GM23338 (cell line): Measurements from ENCODE around the gene TPP2. TPM values are rescaled to one million over a fixed set of nuclear protein-coding genes. Genes with fewer than 3 reads are reported as not detected.

ENCODE experiments used
- ATAC-seq: fragments of 200-7000 bp; cut with Tn5 transposase; 3 replicates; pipeline ENCODE4 v1.9.1; 2020
- DNase-seq: peaks from one replicate; pipeline ENCODE4 v3.0.0-alpha.2; 2015; ENCODE audit warnings: low spot score
- H2AFZ ChIP-seq: fragments of 200-600 bp; sonication (generic); 2 replicates; pipeline ENCODE4 v1.8.0; 2016; ENCODE audit warnings: antibody characterized with exemption, mild to moderate bottlenecking, moderate library complexity
- H3F3A ChIP-seq: fragments of 200-600 bp; sonication (generic); replicated peaks from 2 replicates; pipeline ENCODE4 v1.8.0; 2017; ENCODE audit warnings: antibody characterized with exemption, mixed run types, low read depth
- H3K27ac ChIP-seq: fragments of 200-600 bp; sonication (generic); 2 replicates; pipeline ENCODE4 v1.6.1; 2016; ENCODE audit warnings: low read depth
- H3K27me3 ChIP-seq: fragments of 200-600 bp; sonication (generic); 2 replicates; pipeline ENCODE4 v1.8.0; 2016; ENCODE audit warnings: mild to moderate bottlenecking, mixed run types, moderate library complexity; ENCODE audit not compliant: insufficient read depth
- H3K36me3 ChIP-seq: fragments of 200-600 bp; sonication (generic); 2 replicates; pipeline ENCODE4 v1.8.0; 2016; ENCODE audit warnings: mild to moderate bottlenecking; ENCODE audit not compliant: insufficient read depth
- H3K4me1 ChIP-seq: fragments of 200-600 bp; sonication (generic); 2 replicates; pipeline ENCODE4 v1.8.0; 2016; ENCODE audit warnings: mild to moderate bottlenecking, moderate library complexity; ENCODE audit not compliant: insufficient read depth
- H3K4me2 ChIP-seq: fragments of 200-600 bp; sonication (generic); 2 replicates; pipeline ENCODE4 v1.7.1; 2017; ENCODE audit warnings: mixed run types
- H3K4me3 ChIP-seq: fragments of 200-600 bp; sonication (generic); 2 replicates; pipeline ENCODE4 v1.6.1; 2016; ENCODE audit warnings: mixed run types
- H3K79me2 ChIP-seq: fragments of 200-600 bp; sonication (generic); replicated peaks from 2 replicates; pipeline ENCODE4 v1.8.0; 2017; ENCODE audit warnings: mild to moderate bottlenecking; ENCODE audit not compliant: insufficient read depth
- H3K9me2 ChIP-seq: fragments of 200-600 bp; sonication (generic); 2 replicates; pipeline ENCODE4 v1.8.0; 2017; ENCODE audit not compliant: insufficient read depth
- H4K20me1 ChIP-seq: fragments of 200-600 bp; sonication (generic); replicated peaks from 2 replicates; pipeline ENCODE4 v1.8.0; 2017; ENCODE audit warnings: mild to moderate bottlenecking; ENCODE audit not compliant: insufficient read depth
- H3K27ac Mint-ChIP-seq: 2 replicates; pipeline ENCODE4 v1.8.0; 2020; ENCODE audit warnings: inconsistent platforms, mild to moderate bottlenecking, moderate library complexity, mixed read lengths
- H3K27me3 Mint-ChIP-seq: 3 replicates; pipeline ENCODE4 v1.8.0; 2022; ENCODE audit warnings: low read depth, mild to moderate bottlenecking, moderate library complexity, mixed read lengths, inconsistent platforms; ENCODE audit not compliant: insufficient read depth, poor library complexity
- H3K36me3 Mint-ChIP-seq: 3 replicates; pipeline ENCODE4 v1.8.0; 2021; ENCODE audit warnings: low read depth, mild to moderate bottlenecking, inconsistent platforms, moderate library complexity, mixed read lengths
- H3K4me1 Mint-ChIP-seq: 3 replicates; pipeline ENCODE4 v1.8.0; 2020; ENCODE audit warnings: mild to moderate bottlenecking, inconsistent platforms, mixed read lengths
- H3K4me3 Mint-ChIP-seq: 3 replicates; pipeline ENCODE4 v1.8.0; 2021; ENCODE audit warnings: moderate library complexity, mild to moderate bottlenecking, inconsistent platforms, mixed read lengths
- H3K9me3 Mint-ChIP-seq: 3 replicates; pipeline ENCODE4 v1.8.0; 2020; ENCODE audit warnings: moderate library complexity, mild to moderate bottlenecking, inconsistent platforms, mixed read lengths
- EZH2phosphoT487 ChIP-seq: fragments of 200-600 bp; sonication (generic); IDR thresholded peaks from one replicate; pipeline ENCODE4 v1.8.1; 2018; ENCODE audit warnings: antibody characterized with exemption; ENCODE audit not compliant: unreplicated experiment
- JUNB ChIP-seq: IDR thresholded peaks from one replicate; pipeline ENCODE4 v1.6.1; 2016; ENCODE audit warnings: antibody characterized with exemption; ENCODE audit not compliant: unreplicated experiment
- POLR2AphosphoS5 ChIP-seq: IDR thresholded peaks from 2 replicates; pipeline ENCODE4 v1.6.1; 2016; ENCODE audit warnings: antibody characterized with exemption, low read depth
- polyA plus RNA-seq: library from polyadenylated mRNA; unstranded; fragments of >200 nt; fragmentation: Nextera tagmentation; extraction: Ambion mirVana; gene quantifications from 2 replicates; pipeline ENCODE4 v1.2.1, GENCODE V29; 2016
- total RNA-seq: library from RNA; depleted of rRNA; stranded (reverse); fragments of >200 nt; shearing (Covaris generic); gene quantifications from 2 replicates; pipeline ENCODE4 v1.2.3, GENCODE V29; 2014
- TF ChIP-seq, protein P1 (sequence below): IDR thresholded peaks from one replicate; pipeline ENCODE4 v1.6.1; 2018; ENCODE audit warnings: antibody characterized with exemption; ENCODE audit not compliant: unreplicated experiment
- TF ChIP-seq, protein P2 (sequence below), 2 experiments: fragments of 200-600 bp in 1 of 2; sonication (generic) in 1 of 2; conservative IDR thresholded peaks; 2 replicates each; pipeline versions ENCODE4 v1.5.1 to v1.6.1; 2016 to 2017; ENCODE audit warnings: antibody characterized with exemption in 2 of 2, low read depth in 2 of 2, mild to moderate bottlenecking in 2 of 2, moderate library complexity in 1 of 2

TPP2 gene
- total and polyA plus RNA-seq, 2 experiments from 2014 or later = 56.6 to 111 TPM

DNA sequence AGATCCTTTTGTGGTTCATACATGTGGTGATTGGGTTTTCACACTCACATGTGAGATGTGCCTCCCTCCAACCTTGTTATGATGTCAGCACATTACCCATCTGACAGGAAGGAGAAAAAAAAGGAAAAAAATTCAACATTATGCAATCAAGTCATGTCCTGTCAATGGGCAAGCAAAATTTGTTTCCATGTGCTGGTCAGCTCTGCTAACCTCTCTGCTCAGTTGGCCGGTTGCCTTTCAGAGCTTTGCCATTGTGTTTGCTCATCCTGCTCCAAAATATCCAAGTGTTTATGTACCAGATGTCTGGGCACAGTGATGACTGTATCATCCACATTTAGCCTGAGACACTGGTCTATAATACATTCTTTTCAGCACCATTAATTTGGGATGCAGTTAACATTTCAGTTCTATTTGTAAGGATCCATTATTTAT, 125.0 kb downstream of the TPP2 start:
- ATAC-seq (no peak), DNase-seq (no peak)
- H3K4me1 ChIP-seq = no peaks in the 10 kb centered on the region
- TF ChIP-seq EZH2phosphoT487 (no peak), JUNB (no peak), POLR2AphosphoS5 (no peak)
- TF ChIP-seq, protein P1, sequence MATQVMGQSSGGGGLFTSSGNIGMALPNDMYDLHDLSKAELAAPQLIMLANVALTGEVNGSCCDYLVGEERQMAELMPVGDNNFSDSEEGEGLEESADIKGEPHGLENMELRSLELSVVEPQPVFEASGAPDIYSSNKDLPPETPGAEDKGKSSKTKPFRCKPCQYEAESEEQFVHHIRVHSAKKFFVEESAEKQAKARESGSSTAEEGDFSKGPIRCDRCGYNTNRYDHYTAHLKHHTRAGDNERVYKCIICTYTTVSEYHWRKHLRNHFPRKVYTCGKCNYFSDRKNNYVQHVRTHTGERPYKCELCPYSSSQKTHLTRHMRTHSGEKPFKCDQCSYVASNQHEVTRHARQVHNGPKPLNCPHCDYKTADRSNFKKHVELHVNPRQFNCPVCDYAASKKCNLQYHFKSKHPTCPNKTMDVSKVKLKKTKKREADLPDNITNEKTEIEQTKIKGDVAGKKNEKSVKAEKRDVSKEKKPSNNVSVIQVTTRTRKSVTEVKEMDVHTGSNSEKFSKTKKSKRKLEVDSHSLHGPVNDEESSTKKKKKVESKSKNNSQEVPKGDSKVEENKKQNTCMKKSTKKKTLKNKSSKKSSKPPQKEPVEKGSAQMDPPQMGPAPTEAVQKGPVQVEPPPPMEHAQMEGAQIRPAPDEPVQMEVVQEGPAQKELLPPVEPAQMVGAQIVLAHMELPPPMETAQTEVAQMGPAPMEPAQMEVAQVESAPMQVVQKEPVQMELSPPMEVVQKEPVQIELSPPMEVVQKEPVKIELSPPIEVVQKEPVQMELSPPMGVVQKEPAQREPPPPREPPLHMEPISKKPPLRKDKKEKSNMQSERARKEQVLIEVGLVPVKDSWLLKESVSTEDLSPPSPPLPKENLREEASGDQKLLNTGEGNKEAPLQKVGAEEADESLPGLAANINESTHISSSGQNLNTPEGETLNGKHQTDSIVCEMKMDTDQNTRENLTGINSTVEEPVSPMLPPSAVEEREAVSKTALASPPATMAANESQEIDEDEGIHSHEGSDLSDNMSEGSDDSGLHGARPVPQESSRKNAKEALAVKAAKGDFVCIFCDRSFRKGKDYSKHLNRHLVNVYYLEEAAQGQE = no peak
- TF ChIP-seq, protein P2, sequence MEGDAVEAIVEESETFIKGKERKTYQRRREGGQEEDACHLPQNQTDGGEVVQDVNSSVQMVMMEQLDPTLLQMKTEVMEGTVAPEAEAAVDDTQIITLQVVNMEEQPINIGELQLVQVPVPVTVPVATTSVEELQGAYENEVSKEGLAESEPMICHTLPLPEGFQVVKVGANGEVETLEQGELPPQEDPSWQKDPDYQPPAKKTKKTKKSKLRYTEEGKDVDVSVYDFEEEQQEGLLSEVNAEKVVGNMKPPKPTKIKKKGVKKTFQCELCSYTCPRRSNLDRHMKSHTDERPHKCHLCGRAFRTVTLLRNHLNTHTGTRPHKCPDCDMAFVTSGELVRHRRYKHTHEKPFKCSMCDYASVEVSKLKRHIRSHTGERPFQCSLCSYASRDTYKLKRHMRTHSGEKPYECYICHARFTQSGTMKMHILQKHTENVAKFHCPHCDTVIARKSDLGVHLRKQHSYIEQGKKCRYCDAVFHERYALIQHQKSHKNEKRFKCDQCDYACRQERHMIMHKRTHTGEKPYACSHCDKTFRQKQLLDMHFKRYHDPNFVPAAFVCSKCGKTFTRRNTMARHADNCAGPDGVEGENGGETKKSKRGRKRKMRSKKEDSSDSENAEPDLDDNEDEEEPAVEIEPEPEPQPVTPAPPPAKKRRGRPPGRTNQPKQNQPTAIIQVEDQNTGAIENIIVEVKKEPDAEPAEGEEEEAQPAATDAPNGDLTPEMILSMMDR (conservative IDR thresholded peaks at IDR 0.05; ENCODE audit: low read depth in 2 of 2) = no peak
- Mint-ChIP-seq H3K9me3 (no peaks in the 10 kb centered on the region), H3K27me3 (no peaks in the 10 kb centered on the region), H3K36me3 (no peaks in the 10 kb centered on the region), H3K27ac (no peak overlapping the region), H3K4me1 (no peaks in the 10 kb centered on the region), H3K4me3 (no peak overlapping the region)
- H3K27me3 ChIP-seq = no peaks in the 10 kb centered on the region
- no peak overlapping the region for H3K4me2 ChIP-seq
- peaks cover 1% of the 10 kb centered on the region; the same call in 1 of the 2 replicates for H3K9me2 ChIP-seq
- no peak overlapping the region for H3K4me3 ChIP-seq
- no peaks in the 10 kb centered on the region for H3F3A ChIP-seq
- no peaks in the 10 kb centered on the region for H3K79me2 ChIP-seq
- H3K27ac ChIP-seq = no peak overlapping the region
- H3K36me3 ChIP-seq = no peaks in the 10 kb centered on the region
- no peak overlapping the region for H2AFZ ChIP-seq
- no peaks in the 10 kb centered on the region for H4K20me1 ChIP-seq

DNA sequence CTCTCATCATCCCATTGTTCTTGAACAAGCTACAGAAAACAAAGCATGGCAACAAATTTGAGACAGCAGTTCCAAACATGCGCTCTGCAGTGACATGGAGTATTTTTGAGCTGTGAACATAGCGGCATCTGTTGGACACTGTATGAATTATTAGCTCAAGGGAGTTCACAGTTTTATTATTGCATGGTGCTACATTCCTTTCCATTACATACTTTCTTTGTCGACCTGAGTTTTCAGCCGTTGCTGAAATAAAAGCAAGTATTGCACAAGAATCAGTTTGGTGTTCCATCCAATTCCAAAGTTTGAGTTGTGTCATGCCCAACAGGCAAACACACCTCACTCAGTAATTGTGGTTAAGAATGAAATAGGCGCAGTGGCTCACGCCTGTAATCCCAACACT, 128.1 kb downstream of the TPP2 start:
- DNase-seq (no peak), ATAC-seq (no peak)
- H3K4me3 ChIP-seq = no peak overlapping the region
- no peaks in the 10 kb centered on the region for H3K9me3 Mint-ChIP-seq
- H3K4me1 ChIP-seq = no peaks in the 10 kb centered on the region
- no peak overlapping the region for H3K4me3 Mint-ChIP-seq
- TF ChIP-seq, protein P2 (conservative IDR thresholded peaks at IDR 0.05; ENCODE audit: low read depth in 2 of 2) = peak; percentile 14 to 39; a peak in 3 of 4 replicates
- no peak for TF ChIP-seq POLR2AphosphoS5
- H3F3A ChIP-seq = no peaks in the 10 kb centered on the region
- no peak overlapping the region for H2AFZ ChIP-seq
- no peak overlapping the region for H3K27ac ChIP-seq
- peaks cover 6% of the 10 kb centered on the region; the same call in 1 of the 2 replicates for H3K9me2 ChIP-seq
- no peaks in the 10 kb centered on the region for H4K20me1 ChIP-seq
- H3K4me1 Mint-ChIP-seq = no peaks in the 10 kb centered on the region
- H3K79me2 ChIP-seq = no peaks in the 10 kb centered on the region
- no peak overlapping the region for H3K4me2 ChIP-seq
- no peak overlapping the region for H3K27ac Mint-ChIP-seq
- no peaks in the 10 kb centered on the region for H3K27me3 ChIP-seq
- no peaks in the 10 kb centered on the region for H3K36me3 ChIP-seq
- no peaks in the 10 kb centered on the region for H3K27me3 Mint-ChIP-seq
- H3K36me3 Mint-ChIP-seq = no peaks in the 10 kb centered on the region
